ENCODE data around the gene ZNF143.

DNA sequence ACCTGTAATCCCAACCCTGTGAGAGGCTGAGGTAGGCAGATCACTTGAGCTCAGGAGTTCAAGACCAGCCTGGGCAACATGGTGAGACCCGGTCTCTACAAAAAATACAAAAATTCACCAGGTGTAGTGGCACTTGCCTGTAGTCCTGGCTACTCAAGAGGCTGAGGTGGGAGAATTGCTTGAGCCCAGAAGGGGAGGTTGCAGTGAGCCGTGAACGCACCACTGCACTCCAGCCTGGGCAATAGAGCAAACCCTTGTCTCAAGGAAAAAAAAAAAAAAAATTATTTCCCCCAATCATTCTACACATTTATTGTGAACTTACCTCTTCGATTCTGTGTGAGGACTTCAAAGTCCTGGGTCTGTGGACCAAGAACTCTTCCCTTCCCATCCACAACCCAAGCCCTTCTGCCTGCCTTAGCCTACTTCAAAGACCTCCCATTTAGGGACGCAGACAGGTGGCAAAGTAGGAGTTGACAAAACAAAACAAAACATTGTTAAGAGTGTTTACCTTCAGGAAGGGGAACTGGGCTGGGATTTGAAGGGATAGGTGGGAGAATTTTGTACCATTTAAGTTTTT is 108.9 kb downstream of the ZNF143 start:
- no peak for TF ChIP-seq EP300 (IDR thresholded peaks at IDR 0.05)
- TF ChIP-seq CTCF (IDR thresholded peaks at IDR 0.05) = no peak

Measured in sigmoid colon (tissue), 4 donors.